Esophagus squamous epithelium (tissue), 5 donors: ENCODE data around the gene AFDN. TPM values are rescaled to one million over a fixed set of nuclear protein-coding genes. Genes with fewer than 3 reads are reported as not detected.

Source experiments
- DNase-seq: peaks from one replicate; lab custom pipeline; 2025; lab: John Stamatoyannopoulos, UW
- H3K27ac ChIP-seq, 4 donors: fragments of 200-600 bp; sonication (generic); one replicate each; pipeline ENCODE4 v1.5.1; 2016 to 2019; ENCODE audit warnings: mild to moderate bottlenecking in 1 of 4
- H3K27me3 ChIP-seq, 4 donors: fragments of 200-600 bp; sonication (generic); 1 replicate in 3 of 4; 2 replicates in 1 of 4; pipeline versions ENCODE4 v1.5.1 to v1.6.0; 2017 to 2021; ENCODE audit warnings: antibody characterized with exemption in 1 of 4
- H3K36me3 ChIP-seq, 3 donors: fragments of 200-600 bp; sonication (generic); one replicate each; pipeline ENCODE4 v1.5.1; 2016 to 2019
- H3K4me1 ChIP-seq, 3 donors: fragments of 200-600 bp; sonication (generic); one replicate each; pipeline ENCODE4 v1.5.1; 2017 to 2019
- H3K4me3 ChIP-seq, 4 donors: fragments of 200-600 bp; sonication (generic); 1 replicate in 3 of 4; 2 replicates in 1 of 4; pipeline ENCODE4 v1.5.1; 2016 to 2019; ENCODE audit warnings: mild to moderate bottlenecking in 2 of 4, moderate library complexity in 1 of 4
- H3K9me3 ChIP-seq, 3 donors: fragments of 200-600 bp; sonication (generic); one replicate each; pipeline ENCODE4 v1.5.1; 2016 to 2019
- CTCF ChIP-seq, 6 experiments: fragments of 450-650 bp in 4 of 6; fragments of 200-600 bp in 2 of 6; sonication (generic) in 2 of 6; IDR thresholded peaks; one replicate each; pipeline ENCODE4 v1.5.1; 2016 to 2019; ENCODE audit warnings: antibody characterized with exemption in 6 of 6, mild to moderate bottlenecking in 4 of 6, moderate library complexity in 4 of 6
- POLR2A ChIP-seq, 4 donors: fragments of 450-650 bp; IDR thresholded peaks; one replicate each; pipeline ENCODE4 v1.6.1; 2017; ENCODE audit warnings: antibody characterized with exemption in 4 of 4, mild to moderate bottlenecking in 4 of 4, moderate library complexity in 3 of 4
- WGBS, 2 donors: methylation state at CpG; one replicate each; pipeline ENCODE4 v1.1.5; 2018; 5-methylcytosine and 5-hydroxymethylcytosine counted together
- intact Hi-C: fragments of 100-400 bp; cut with DNase I; formaldehyde crosslinking; loops from one replicate; pipeline ENCODE4 v1.15.0; 2022
- total RNA-seq, 4 donors: library from RNA; depleted of rRNA; stranded (reverse); fragments of >200 nt; gene quantifications; one replicate each; pipeline ENCODE4 v1.1.0, GENCODE V29; 2016
- donor health status: DM: yes; HTN: yes; CAD: no.

The AFDN gene
- total RNA-seq, 4 donors from 2014 or later = 93.8 to 250 (median 204) TPM

- intact Hi-C loops = no loop called here
- no peak overlapping the region for H3K27ac ChIP-seq
- H3K4me1 ChIP-seq = peaks cover 0 to 25% (median 0%) of the 10 kb centered on the region in 3 donors
- DNase-seq = no peak
- no peaks in the 10 kb centered on the region for H3K9me3 ChIP-seq
- TF ChIP-seq POLR2A (IDR thresholded peaks at IDR 0.05) (no peak), CTCF (IDR thresholded peaks at IDR 0.05) (no peak)
- no peak overlapping the region for H3K4me3 ChIP-seq
- H3K36me3 ChIP-seq = no peaks in the 10 kb centered on the region
- H3K27me3 ChIP-seq = no peaks in the 10 kb centered on the region
- 67 to 71% methylated on average over 1 of the region's 1 CpG for WGBS, 2 donors
These were observed 15.7 kb downstream of the AFDN start for GRCh38 chr6:167842457-167842856.

GRCh38 chr6:167843023-167843422 lies 16.3 kb downstream of the AFDN start:
- WGBS, 2 donors = 81 to 100% methylated on average over 1 of the region's 1 CpG
- no peak for TF ChIP-seq POLR2A (IDR thresholded peaks at IDR 0.05)
- no peak for TF ChIP-seq CTCF (IDR thresholded peaks at IDR 0.05)
- H3K4me3 ChIP-seq = no peak overlapping the region
- H3K27ac ChIP-seq = no peak overlapping the region
- peaks cover 0 to 25% (median 0%) of the 10 kb centered on the region in 3 donors for H3K4me1 ChIP-seq
- intact Hi-C loops = no loop called here
- no peaks in the 10 kb centered on the region for H3K36me3 ChIP-seq
- DNase-seq = no peak
- H3K27me3 ChIP-seq = no peaks in the 10 kb centered on the region
- H3K9me3 ChIP-seq = no peaks in the 10 kb centered on the region

GRCh38 chr6:167845856-167846255 lies 19.1 kb downstream of the AFDN start:
- TF ChIP-seq CTCF (IDR thresholded peaks at IDR 0.05) (no peak), POLR2A (IDR thresholded peaks at IDR 0.05) (no peak)
- DNase-seq = no peak
- H3K27me3 ChIP-seq = no peaks in the 10 kb centered on the region
- H3K4me1 ChIP-seq = peaks cover 0 to 32% (median 5%) of the 10 kb centered on the region in 3 donors
- intact Hi-C loops = no loop called here
- no peaks in the 10 kb centered on the region for H3K36me3 ChIP-seq
- 80 to 91% methylated on average over 4 of the region's 4 CpGs for WGBS, 2 donors
- H3K9me3 ChIP-seq = no peaks in the 10 kb centered on the region
- no peak overlapping the region for H3K4me3 ChIP-seq
- no peak overlapping the region for H3K27ac ChIP-seq

- no peak for DNase-seq
- no peaks in the 10 kb centered on the region for H3K9me3 ChIP-seq
- peaks cover 0 to 29% (median 5%) of the 10 kb centered on the region in 3 donors for H3K4me1 ChIP-seq
- no peak overlapping the region for H3K4me3 ChIP-seq
- TF ChIP-seq CTCF (IDR thresholded peaks at IDR 0.05) (no peak), POLR2A (IDR thresholded peaks at IDR 0.05) (no peak)
- no peaks in the 10 kb centered on the region for H3K27me3 ChIP-seq
- no peaks in the 10 kb centered on the region for H3K36me3 ChIP-seq
- H3K27ac ChIP-seq = no peak overlapping the region
- intact Hi-C loops = no loop called here
- WGBS, 2 donors = 76 to 86% methylated on average over 6 of the region's 6 CpGs
These were observed 20.4 kb downstream of the AFDN start for GRCh38 chr6:167846997-167847606.

- TF ChIP-seq POLR2A (IDR thresholded peaks at IDR 0.05) (no peak), CTCF (IDR thresholded peaks at IDR 0.05) (no peak)
- intact Hi-C loops = no loop called here
- no peak overlapping the region for H3K4me3 ChIP-seq
- no peaks in the 10 kb centered on the region for H3K27me3 ChIP-seq
- H3K36me3 ChIP-seq = no peaks in the 10 kb centered on the region
- peaks cover 0 to 27% (median 5%) of the 10 kb centered on the region in 3 donors for H3K4me1 ChIP-seq
- no peaks in the 10 kb centered on the region for H3K9me3 ChIP-seq
- WGBS, 2 donors = 88 to 94% methylated on average over 1 of the region's 1 CpG
- DNase-seq = no peak
- H3K27ac ChIP-seq = no peak overlapping the region
These were observed 21.2 kb downstream of the AFDN start for GRCh38 chr6:167847936-167848335.
